ENCODE measurements around the gene FABP7. TPM values are rescaled to one million over a fixed set of nuclear protein-coding genes. Genes with fewer than 3 reads are reported as not detected.

FABP7 gene
- not detected in 2 replicates for total RNA-seq

DNA sequence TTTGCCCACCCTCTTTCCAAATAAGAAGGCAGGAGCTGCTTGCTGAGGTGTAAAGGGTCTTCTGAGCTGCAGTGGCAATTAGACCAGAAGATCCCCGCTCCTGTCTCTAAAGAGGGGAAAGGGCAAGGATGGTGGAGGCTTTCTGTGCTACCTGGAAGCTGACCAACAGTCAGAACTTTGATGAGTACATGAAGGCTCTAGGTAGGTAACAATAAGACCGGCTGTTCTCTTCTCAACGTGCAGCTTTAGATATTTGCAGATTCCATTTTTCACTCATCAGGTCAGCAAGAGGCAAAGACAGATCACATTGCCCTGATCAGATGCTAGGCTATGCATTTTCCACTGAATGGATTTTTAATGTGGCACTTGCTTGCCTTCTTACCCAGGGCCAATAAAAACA is at the start of gene FABP7:
Gene FABP7, plus strand, starts transcription at position 50 of the 400 bp plus-strand sequence. Its CDS starts 79 bp downstream, at position 129.

DNA sequence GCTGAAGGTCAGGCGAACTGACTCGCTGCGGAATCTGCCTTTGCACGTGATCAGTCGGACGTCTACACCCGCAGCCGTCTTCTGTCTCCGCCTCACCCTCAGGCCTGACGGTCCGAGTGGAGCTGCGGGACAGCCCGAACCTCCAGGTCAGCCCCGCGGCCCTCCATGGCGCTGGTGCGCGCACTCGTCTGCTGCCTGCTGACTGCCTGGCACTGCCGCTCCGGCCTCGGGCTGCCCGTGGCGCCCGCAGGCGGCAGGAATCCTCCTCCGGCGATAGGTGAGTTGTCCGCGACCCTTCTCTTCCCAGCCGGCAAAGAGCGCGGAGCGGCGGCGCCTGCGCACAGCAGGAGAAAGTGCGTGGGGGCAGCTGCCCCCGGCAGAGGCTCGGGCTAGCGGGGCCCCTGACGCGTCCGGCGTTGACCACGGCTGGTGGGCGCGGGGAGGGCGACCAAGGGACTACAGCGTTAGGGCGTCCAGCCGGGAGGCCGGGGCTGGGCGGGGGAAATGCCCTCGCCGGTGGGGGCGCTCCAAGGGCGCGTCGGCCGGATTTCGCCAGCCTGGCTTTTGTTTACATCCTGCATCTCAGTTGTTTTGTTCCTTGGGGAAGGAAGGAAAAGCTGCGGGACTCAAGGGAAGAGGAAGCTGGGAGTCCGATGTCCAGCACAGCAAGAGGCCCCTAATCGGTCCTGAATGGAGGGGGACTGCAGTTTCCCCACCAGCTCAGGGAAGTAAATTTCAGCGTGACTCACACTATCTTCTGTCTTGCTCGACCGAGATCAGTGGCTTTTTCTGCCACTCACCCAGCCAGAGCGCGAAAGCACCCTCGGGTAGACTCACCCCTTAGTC is 9.9 kb downstream of the FABP7 start, which contains the start of gene SMPDL3A:
Gene SMPDL3A, plus strand, starts transcription at position 77 of the 846 bp plus-strand sequence. Its CDS starts 89 bp downstream, at position 166.

Other genes starting within 250 kb of the FABP7 start
- 6.5 and 35.7 TPM in 2 replicates for gene PKIB, start 169.3 kb upstream of the FABP7 start, total RNA-seq
- gene SMPDL3A, start 9.5 kb downstream of the FABP7 start, total RNA-seq: 8.4 and 14.0 TPM in 2 replicates
- not detected in 2 replicates for gene CLVS2, start 216.5 kb downstream of the FABP7 start, total RNA-seq

Measured in smooth muscle cell of the pulmonary artery (primary cell).